SU-DHL-6 (cell line): Measurements from ENCODE around the gene EDIL3.
"Not testable (repeated sequence)": the region's sequence is repeated elsewhere in the genome, so short reads cannot be mapped to it uniquely, and the experiment has no call there.

Experiments
- H2AFZ ChIP-seq: fragments of 200-600 bp; sonication (generic); 2 replicates; pipeline ENCODE4 v1.6.1; 2014; ENCODE audit warnings: low read depth, mild to moderate bottlenecking, moderate library complexity, mixed read lengths, antibody characterized with exemption, low read length; ENCODE audit not compliant: severe bottlenecking
- H3F3A ChIP-seq: fragments of 200-600 bp; shearing (Covaris generic); 2 replicates; pipeline ENCODE4 v1.6.0; 2016; ENCODE audit warnings: antibody characterized with exemption, mild to moderate bottlenecking; ENCODE audit not compliant: insufficient read depth
- H3K27ac ChIP-seq: fragments of 200-600 bp; sonication (generic); 2 replicates; pipeline ENCODE4 v1.5.1; 2016; ENCODE audit warnings: low read depth, mild to moderate bottlenecking, low read length, moderate library complexity, mixed read lengths
- H3K27me3 ChIP-seq: fragments of 200-600 bp; sonication (generic), shearing (Covaris generic); 2 replicates; pipeline ENCODE4 v1.6.0; 2014; ENCODE audit warnings: mild to moderate bottlenecking, low read length
- H3K36me3 ChIP-seq: fragments of 200-600 bp; sonication (generic); 2 replicates; pipeline ENCODE4 v1.6.1; 2014; ENCODE audit warnings: mild to moderate bottlenecking, low read length, mixed read lengths
- H3K4me2 ChIP-seq: fragments of 300-600, 200-600 bp; shearing (Covaris generic), sonication (generic); 2 replicates; pipeline ENCODE4 v1.6.0; 2014; ENCODE audit warnings: low read length, low read depth, mild to moderate bottlenecking; ENCODE audit not compliant: poor library complexity, severe bottlenecking
- H3K4me3 ChIP-seq: fragments of 200-600 bp; sonication (generic); 2 replicates; pipeline ENCODE4 v1.5.1; 2014; ENCODE audit warnings: antibody characterized with exemption, low read length, mild to moderate bottlenecking, mixed read lengths; ENCODE audit not compliant: insufficient read depth, poor library complexity, severe bottlenecking
- H3K79me2 ChIP-seq: fragments of 200-600 bp; sonication (generic); 2 replicates; pipeline ENCODE4 v1.6.1; 2014; ENCODE audit warnings: mild to moderate bottlenecking, low read length, moderate library complexity; ENCODE audit not compliant: insufficient read depth
- H3K9ac ChIP-seq: fragments of 200-600 bp; sonication (generic); 2 replicates; pipeline ENCODE4 v1.7.0; 2014; ENCODE audit warnings: mild to moderate bottlenecking, low read length
- H3K9me2 ChIP-seq: fragments of 200-600 bp; sonication (generic); replicated peaks from 2 replicates; pipeline ENCODE4 v1.6.1; 2014; ENCODE audit warnings: low read length; ENCODE audit not compliant: insufficient read depth
- H3K9me3 ChIP-seq: fragments of 200-600 bp; sonication (generic); 2 replicates; pipeline ENCODE4 v1.6.1; 2014; ENCODE audit warnings: low read length, mixed read lengths; ENCODE audit not compliant: insufficient read depth
- H4K20me1 ChIP-seq: fragments of 200-600 bp; sonication (generic); 2 replicates; pipeline ENCODE4 v1.6.1; 2014; ENCODE audit warnings: low read depth, mild to moderate bottlenecking, antibody characterized with exemption, low read length, moderate library complexity, mixed read lengths
- CTCF ChIP-seq: fragments of 200-600 bp; sonication (generic); IDR thresholded peaks from one replicate; pipeline ENCODE4 v1.5.1; 2017; ENCODE audit warnings: antibody characterized with exemption, mild to moderate bottlenecking, low read length, moderate library complexity; ENCODE audit not compliant: insufficient read depth, poor library complexity, severe bottlenecking
- EZH2phosphoT487 ChIP-seq: fragments of 200-600 bp; sonication (generic), shearing (Covaris generic); conservative IDR thresholded peaks from 2 replicates; pipeline ENCODE4 v1.6.1; 2018; ENCODE audit warnings: mild to moderate bottlenecking, antibody characterized with exemption, low read length, moderate library complexity, mixed read lengths

Gene EDIL3

GRCh38 chr5:84332106-84332505 is 52.6 kb downstream of the EDIL3 start:
- H3K27me3 ChIP-seq = no peaks in the 10 kb centered on the region
- no peak overlapping the region for H3K27ac ChIP-seq
- H3K4me3 ChIP-seq = no peak overlapping the region
- H3K9me3 ChIP-seq = no peaks in the 10 kb centered on the region
- TF ChIP-seq EZH2phosphoT487 (no peak), CTCF (no peak)
- no peaks in the 10 kb centered on the region for H3K79me2 ChIP-seq
- no peaks in the 10 kb centered on the region for H3K36me3 ChIP-seq
- no peak overlapping the region for H3K9ac ChIP-seq
- no peak overlapping the region for H2AFZ ChIP-seq
- no peaks in the 10 kb centered on the region for H3F3A ChIP-seq
- no peak overlapping the region for H3K4me2 ChIP-seq
- no peaks in the 10 kb centered on the region for H3K9me2 ChIP-seq
- no peaks in the 10 kb centered on the region for H4K20me1 ChIP-seq

GRCh38 chr5:84327591-84327990 is 57.1 kb downstream of the EDIL3 start:
- no peak overlapping the region for H3K27ac ChIP-seq
- no peaks in the 10 kb centered on the region for H3K9me3 ChIP-seq
- TF ChIP-seq CTCF (no peak), EZH2phosphoT487 (no peak)
- no peak overlapping the region for H2AFZ ChIP-seq
- no peak overlapping the region for H3K4me3 ChIP-seq
- H3K27me3 ChIP-seq = no peaks in the 10 kb centered on the region
- H3F3A ChIP-seq = no peaks in the 10 kb centered on the region
- H3K79me2 ChIP-seq = no peaks in the 10 kb centered on the region
- no peak overlapping the region for H3K9ac ChIP-seq
- no peaks in the 10 kb centered on the region for H3K9me2 ChIP-seq
- no peaks in the 10 kb centered on the region; the same call in 1 of the 2 replicates for H3K36me3 ChIP-seq
- H4K20me1 ChIP-seq = no peaks in the 10 kb centered on the region
- no peak overlapping the region for H3K4me2 ChIP-seq

- H3F3A ChIP-seq = no peaks in the 10 kb centered on the region
- H3K4me2 ChIP-seq = no peak overlapping the region
- no peaks in the 10 kb centered on the region; the same call in 1 of the 2 replicates for H3K36me3 ChIP-seq
- H3K79me2 ChIP-seq = no peaks in the 10 kb centered on the region
- no peak overlapping the region for H2AFZ ChIP-seq
- TF ChIP-seq CTCF (no peak), EZH2phosphoT487 (no peak)
- no peaks in the 10 kb centered on the region for H3K27me3 ChIP-seq
- H3K9me2 ChIP-seq = no peaks in the 10 kb centered on the region
- no peak overlapping the region for H3K9ac ChIP-seq
- H3K4me3 ChIP-seq = no peak overlapping the region
- H3K27ac ChIP-seq = no peak overlapping the region
- H3K9me3 ChIP-seq = no peaks in the 10 kb centered on the region
- no peaks in the 10 kb centered on the region for H4K20me1 ChIP-seq
These were observed 62.0 kb downstream of the EDIL3 start for GRCh38 chr5:84322646-84323045.

- H3K79me2 ChIP-seq = not testable (repeated sequence)
These were observed 66.9 kb downstream of the EDIL3 start for GRCh38 chr5:84317826-84318225.

GRCh38 chr5:84312280-84312679 is 72.4 kb downstream of the EDIL3 start:
- not testable (repeated sequence) for H3F3A ChIP-seq, H4K20me1 ChIP-seq, H2AFZ ChIP-seq, H3K27me3 ChIP-seq, H3K36me3 ChIP-seq, H3K9me2 ChIP-seq, H3K9me3 ChIP-seq, H3K27ac ChIP-seq, H3K4me2 ChIP-seq, H3K4me3 ChIP-seq, H3K79me2 ChIP-seq, H3K9ac ChIP-seq

More at GRCh38 chr5:84317826-84318225, 66.9 kb downstream of the EDIL3 start:
- H4K20me1 ChIP-seq, H2AFZ ChIP-seq, H3K27ac ChIP-seq, H3K27me3 ChIP-seq, H3K4me3 ChIP-seq, H3K9ac ChIP-seq, H3K4me2 ChIP-seq, H3K36me3 ChIP-seq, H3K9me3 ChIP-seq, H3K9me2 ChIP-seq, H3F3A ChIP-seq: not testable (repeated sequence)

- H3K27ac ChIP-seq, H3K9me2 ChIP-seq, H3K9me3 ChIP-seq, H2AFZ ChIP-seq, H3K4me2 ChIP-seq, H4K20me1 ChIP-seq, H3K79me2 ChIP-seq, H3F3A ChIP-seq, H3K36me3 ChIP-seq, H3K9ac ChIP-seq, H3K27me3 ChIP-seq, H3K4me3 ChIP-seq: not testable (repeated sequence)
These were observed 74.8 kb downstream of the EDIL3 start for GRCh38 chr5:84309850-84310249.
